ENCODE results near the gene NLRP14.
A peak's percentile ranks its signal among the peaks of the same experiment; 100 is the strongest.

The NLRP14 gene

GRCh38 chr11:7056828-7057513, 36.7 kb downstream of the NLRP14 start:
- no peak for DNase-seq

DNA sequence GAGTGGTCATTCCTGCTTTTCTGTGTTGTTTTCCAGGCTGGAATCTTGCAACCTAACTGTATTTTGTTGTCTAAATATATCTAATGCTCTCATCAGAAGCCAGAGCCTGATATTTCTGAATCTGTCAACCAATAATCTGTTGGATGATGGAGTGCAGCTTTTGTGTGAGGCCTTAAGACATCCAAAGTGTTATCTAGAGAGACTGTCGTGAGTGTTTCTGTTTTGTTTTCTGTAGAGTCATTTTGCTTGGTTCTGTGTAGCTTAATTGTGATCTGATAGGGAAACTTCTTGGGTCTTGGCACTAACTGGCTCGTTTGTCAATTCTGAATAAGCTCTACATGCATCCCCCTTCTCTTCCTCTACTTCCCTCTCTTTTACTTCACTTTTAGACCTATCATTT, 37.4 kb downstream of the NLRP14 start:
- no peak for DNase-seq

- no peak for DNase-seq
Observed at GRCh38 chr11:7060868-7061267, 40.6 kb downstream of the NLRP14 start.

DNA sequence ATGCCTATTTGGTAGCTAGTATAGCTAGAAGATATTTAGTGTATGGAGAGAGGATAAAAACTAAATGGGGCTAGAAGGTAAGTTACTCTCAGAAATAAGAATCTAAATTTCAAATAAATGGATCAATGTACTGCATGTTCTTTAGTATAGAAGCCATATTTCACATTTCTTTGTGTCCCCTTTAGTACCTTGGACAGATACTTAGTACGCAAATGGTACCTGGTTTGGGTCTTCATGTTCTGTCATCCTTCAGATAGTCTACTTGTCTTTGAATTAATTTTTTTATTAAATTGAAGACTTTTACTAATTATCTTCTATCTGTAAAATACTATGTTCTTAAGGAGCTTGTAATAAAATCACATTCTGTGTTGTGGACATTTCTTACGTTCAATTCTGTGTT, 42.3 kb downstream of the NLRP14 start:
- no peak for DNase-seq

- DNase-seq, result peak; percentile 21
Observed at GRCh38 chr11:7072401-7073028, 52.2 kb downstream of the NLRP14 start.

DNA sequence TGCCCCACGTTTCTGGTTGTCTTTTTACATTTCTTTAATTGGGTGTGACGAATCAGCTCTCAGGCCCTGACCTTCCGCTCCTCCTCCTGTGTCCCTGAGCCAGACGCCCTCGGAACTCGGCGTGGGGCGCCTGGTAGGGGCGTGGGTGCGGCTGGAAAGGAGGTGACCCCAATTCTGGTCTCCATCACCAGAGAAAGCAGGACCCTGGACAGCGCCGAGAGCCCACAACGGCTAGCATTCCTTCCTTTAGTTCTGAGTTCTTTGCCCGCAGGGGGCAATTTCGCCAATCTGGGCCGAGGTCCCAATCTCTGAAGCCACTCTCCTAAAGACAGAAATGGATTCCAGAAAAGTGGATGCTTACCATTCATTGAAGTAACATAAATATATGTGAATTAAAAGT, 56.8 kb downstream of the NLRP14 start:
- DNase-seq, result no peak

GRCh38 chr11:7079545-7080135, 59.4 kb downstream of the NLRP14 start:
- DNase-seq, result no peak

GRCh38 chr11:7080900-7081299, 60.6 kb downstream of the NLRP14 start:
- no peak for DNase-seq

- DNase-seq, result no peak
Observed at GRCh38 chr11:7081441-7081840, 61.2 kb downstream of the NLRP14 start.

GRCh38 chr11:7088921-7089320, 68.6 kb downstream of the NLRP14 start, which contains the start of gene RBMXL2:
Gene RBMXL2 (plus strand): TSS chr11:7088998. CDS start chr11:7089121, 123 bp downstream.
- no peak for DNase-seq

GRCh38 chr11:7089328-7090251, 69.3 kb downstream of the NLRP14 start:
- DNase-seq, result no peak

- DNase-seq, result peak; percentile 57
Observed at GRCh38 chr11:7098235-7098832, 78.1 kb downstream of the NLRP14 start.

- DNase-seq, result no peak
Observed at GRCh38 chr11:7115780-7116179, 95.5 kb downstream of the NLRP14 start.

DNA sequence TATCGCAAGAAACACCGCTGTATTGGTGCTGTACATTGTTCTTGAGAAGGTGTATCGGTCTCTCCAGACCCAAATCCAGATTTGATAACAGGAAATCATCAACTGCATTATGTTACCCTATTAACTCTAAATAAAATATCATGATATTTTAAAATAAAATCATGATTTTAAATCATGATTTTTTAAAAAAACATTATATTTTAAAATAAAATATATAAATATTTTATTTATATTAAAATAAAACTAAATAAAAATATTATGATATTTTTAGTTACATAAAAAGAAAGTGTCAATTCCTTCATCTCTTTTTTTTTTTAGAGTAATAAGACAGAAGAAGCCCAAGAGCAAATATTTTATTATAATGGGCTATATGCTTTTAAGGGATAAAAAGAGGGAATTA, 96.1 kb downstream of the NLRP14 start:
- no peak for DNase-seq
